Endothelial cell of umbilical vein (primary cell): ENCODE data around the gene C3orf22. TPM values are rescaled to one million over a fixed set of nuclear protein-coding genes. Genes with fewer than 3 reads are reported as not detected.

Experiments
- BruUV-seq: library from RNA; stranded (reverse); fragments of 400-500 nt; replicated peaks from 2 replicates; lab custom pipeline; 2021; lab: Mats Ljungman, UMichigan
- CTCF ChIA-PET: fragments of 300-600, 350-600 bp; sonication (Branson Sonifier 250); formaldehyde crosslinking; loops from one replicate; lab custom pipeline; 2021; ENCODE audit warnings: antibody characterized with exemption, inconsistent platforms; lab: Charles Lee
- POLR2A ChIA-PET: fragments of 300-600, 350-600 bp; sonication (Branson Sonifier 250); formaldehyde crosslinking; loops from one replicate; lab custom pipeline; 2021; ENCODE audit warnings: antibody characterized with exemption, inconsistent platforms; lab: Charles Lee
- DNase-seq: peaks from one replicate; pipeline ENCODE4 v3.0.0-alpha.2; 2011; ENCODE audit warnings: low read depth, low spot score
- FAIRE-seq: peaks from 2 replicates; lab custom pipeline; 2011; peaks lifted over from hg19 to GRCh38; lab: Jason Lieb, UNC
- H2AFZ ChIP-seq: 2 replicates; pipeline ENCODE4 v1.6.0; 2012; ENCODE audit warnings: low read depth, low read length, control low read depth, inconsistent platforms
- H3K27ac ChIP-seq: 2 replicates; pipeline ENCODE4 v1.5.1; 2011; ENCODE audit warnings: low read depth, mild to moderate bottlenecking, control low read depth, low read length, moderate library complexity; ENCODE audit not compliant: insufficient read depth
- H3K27me3 ChIP-seq, 2 experiments: 2 replicates each; pipeline versions ENCODE4 v1.6.0 to v1.6.1; 2011; ENCODE audit warnings: low read length in 2 of 2, mixed read lengths in 1 of 2; ENCODE audit not compliant: control insufficient read depth in 2 of 2, insufficient read depth in 2 of 2
- H3K36me3 ChIP-seq, 2 experiments: 2 replicates in 1 of 2; 3 replicates in 1 of 2; pipeline ENCODE4 v1.5.1; 2011; ENCODE audit warnings: low read length in 2 of 2, mild to moderate bottlenecking in 1 of 2, moderate library complexity in 1 of 2; ENCODE audit not compliant: control insufficient read depth in 2 of 2, insufficient read depth in 2 of 2; ENCODE audit errors: extremely low read depth in 1 of 2
- H3K4me1 ChIP-seq: 3 replicates; pipeline ENCODE4 v1.5.1; 2011; ENCODE audit warnings: mild to moderate bottlenecking, low read length; ENCODE audit not compliant: control insufficient read depth, insufficient read depth; ENCODE audit errors: extremely low read depth
- H3K4me2 ChIP-seq: 2 replicates; pipeline ENCODE4 v1.6.1; 2011; ENCODE audit warnings: low read length, control low read depth, mixed read lengths; ENCODE audit not compliant: insufficient read depth
- H3K4me3 ChIP-seq, 3 experiments: fragments of 200-600 bp in 1 of 3; sonication (generic), shearing (Covaris generic) in 1 of 3; replicated peaks in 1 of 3; 2 replicates each; pipeline ENCODE4 v1.5.1; 2011 to 2016; ENCODE audit warnings: control low read depth in 3 of 3, low read length in 3 of 3, mild to moderate bottlenecking in 2 of 3, inconsistent platforms in 1 of 3, low read depth in 1 of 3, moderate library complexity in 1 of 3; ENCODE audit not compliant: insufficient read depth in 1 of 3
- H3K79me2 ChIP-seq: 2 replicates; pipeline ENCODE4 v1.6.0; 2012; ENCODE audit warnings: low read length, inconsistent platforms; ENCODE audit not compliant: control insufficient read depth, insufficient read depth
- H3K9ac ChIP-seq: replicated peaks from 2 replicates; pipeline ENCODE3; 2011; ENCODE audit warnings: low read length, control low read depth; ENCODE audit not compliant: insufficient read depth; ENCODE audit errors: extremely low read depth
- H3K9me1 ChIP-seq: replicated peaks from 3 replicates; pipeline ENCODE4 v1.6.0; 2011; ENCODE audit warnings: mild to moderate bottlenecking, low read length; ENCODE audit not compliant: control insufficient read depth, insufficient read depth; ENCODE audit errors: extremely low read depth
- H3K9me3 ChIP-seq: replicated peaks from 2 replicates; pipeline ENCODE4 v1.5.1; 2012; ENCODE audit warnings: low read length, inconsistent platforms; ENCODE audit not compliant: control insufficient read depth, insufficient read depth
- H4K20me1 ChIP-seq: replicated peaks from 2 replicates; pipeline ENCODE3; 2011; ENCODE audit warnings: mild to moderate bottlenecking, low read length; ENCODE audit not compliant: control insufficient read depth, insufficient read depth; ENCODE audit errors: extremely low read depth
- EZH2 ChIP-seq: IDR thresholded peaks from 2 replicates; pipeline ENCODE4 v1.6.1; 2012; ENCODE audit warnings: borderline replicate concordance, low read depth, mild to moderate bottlenecking, moderate library complexity, low read length, inconsistent platforms; ENCODE audit not compliant: severe bottlenecking
- FOS ChIP-seq: IDR thresholded peaks from 2 replicates; pipeline ENCODE4 v1.6.1; 2011; ENCODE audit warnings: mild to moderate bottlenecking, low read length, moderate library complexity, borderline replicate concordance; ENCODE audit not compliant: insufficient read depth
- GATA2 ChIP-seq: IDR thresholded peaks from 2 replicates; pipeline ENCODE4 v1.7.0; 2011; ENCODE audit warnings: low read depth, mild to moderate bottlenecking, moderate library complexity, mixed read lengths, low read length; ENCODE audit not compliant: insufficient read length, insufficient read depth
- JUN ChIP-seq: IDR thresholded peaks from 2 replicates; pipeline ENCODE4 v1.6.1; 2011; ENCODE audit warnings: borderline replicate concordance, low read depth; ENCODE audit not compliant: insufficient read length, insufficient read depth
- MYC ChIP-seq: IDR thresholded peaks from one replicate; pipeline ENCODE4 v1.6.1; 2011; ENCODE audit warnings: mild to moderate bottlenecking, low read depth, low read length
- POLR2A ChIP-seq: IDR thresholded peaks from 2 replicates; pipeline ENCODE4 v1.6.1; 2012; ENCODE audit warnings: low read depth, mild to moderate bottlenecking, control low read depth, low read length
- POLR2AphosphoS5 ChIP-seq: IDR thresholded peaks from 2 replicates; pipeline ENCODE4 v1.6.1; 2012; ENCODE audit warnings: low read depth, mild to moderate bottlenecking, control low read depth, low read length, moderate library complexity; ENCODE audit not compliant: insufficient read depth
- dilution Hi-C: fragments of 300-500 bp; cut with MboI; formaldehyde crosslinking; loops from one replicate; pipeline ENCODE4 v1.15.0; 2019; ENCODE audit warnings: low sequenced_read_pairs; ENCODE audit not compliant: extremely low pct_ligation_motif_present
- intact Hi-C: fragments of 100-400 bp; cut with micrococcal nuclease; formaldehyde crosslinking; loops from one replicate; pipeline ENCODE4 v1.10.0; 2022
- polyA plus RNA-seq, 4 experiments: library from polyadenylated mRNA; depleted of rRNA in 3 of 4; stranded (reverse) in 3 of 4; unstranded in 1 of 4; fragments of >200 nt; gene quantifications; 2 replicates each; pipeline versions ENCODE4 v1.2.1 to v1.2.3, GENCODE V29; 2011 to 2012; ENCODE audit warnings: missing spikeins in 1 of 4
- total RNA-seq: library from RNA; stranded (reverse); gene quantifications from 2 replicates; pipeline ENCODE4 v1.2.3, GENCODE V29; 2021
- TF ChIP-seq, protein P1 (sequence below): IDR thresholded peaks from 2 replicates; pipeline ENCODE4 v1.6.1; 2011; ENCODE audit not compliant: insufficient read depth, insufficient read length
- TF ChIP-seq, protein P2 (sequence below), 2 donors: IDR thresholded peaks; 1 replicate in 1 of 2; 2 replicates in 1 of 2; pipeline ENCODE4 v1.5.1; 2011; ENCODE audit warnings: low read length in 2 of 2, mild to moderate bottlenecking in 2 of 2, moderate library complexity in 2 of 2, control low read depth in 1 of 2, inconsistent platforms in 1 of 2, low read depth in 1 of 2; ENCODE audit not compliant: insufficient read depth in 1 of 2; ENCODE audit errors: extremely low read depth in 1 of 2

The C3orf22 gene
- total and polyA plus RNA-seq, 2 donors (not counting 3 experiments of a cell fraction or from before 2014, with no cell fraction given), result not detected

DNA sequence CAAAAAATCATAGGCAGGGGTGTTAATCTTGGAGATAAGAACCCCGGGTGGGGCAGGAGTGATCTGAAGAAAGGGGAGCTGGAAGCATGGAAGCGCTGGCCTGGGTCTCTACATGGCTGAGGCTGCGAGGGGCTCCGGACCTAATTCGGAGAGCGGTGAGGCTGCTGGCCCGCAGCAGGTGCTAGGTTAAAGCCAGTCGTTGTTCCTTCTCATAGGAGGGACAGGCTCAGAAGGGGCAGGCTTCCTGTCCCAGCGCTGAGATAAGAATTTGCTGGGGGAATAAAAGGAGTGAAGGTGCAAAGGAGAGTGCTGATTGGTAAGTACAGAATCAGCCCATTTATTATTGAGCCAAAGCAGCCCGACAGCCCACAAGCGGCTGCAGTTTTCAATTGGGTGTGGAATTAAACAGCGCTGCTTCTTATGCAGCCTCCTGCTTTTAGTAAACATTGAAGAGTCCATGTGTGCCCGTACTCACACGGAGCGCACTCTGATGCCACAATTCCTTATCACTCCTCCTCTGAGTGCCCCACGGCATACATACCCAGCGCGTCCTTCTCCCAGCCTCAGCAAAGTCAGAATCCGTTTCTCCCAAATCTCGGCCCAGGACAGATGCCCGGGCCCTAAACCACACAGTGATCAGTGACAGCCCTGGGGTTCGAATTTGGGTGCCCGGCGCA lies 17.6 kb downstream of the C3orf22 start:
- no peak overlapping the region for H3K27ac ChIP-seq

More for the DNA sequence above, 17.6 kb downstream of the C3orf22 start:
- Histone ChIP-seq H3K4me1 (peaks cover 3% of the 10 kb centered on the region), H3K79me2 (no peaks in the 10 kb centered on the region), H3K9ac (no peak overlapping the region), H3K27me3 (no peaks in the 10 kb centered on the region), H3K9me3 (no peaks in the 10 kb centered on the region), H4K20me1 (no peaks in the 10 kb centered on the region), H3K4me2 (no peak overlapping the region), H3K9me1 (no peaks in the 10 kb centered on the region), H2AFZ (no peak overlapping the region), H3K36me3 (no peaks in the 10 kb centered on the region), H3K4me3 (no peak overlapping the region)
- TF ChIP-seq POLR2A (no peak), POLR2AphosphoS5 (no peak), EZH2 (no peak), MYC (no peak), JUN (no peak), GATA2 (no peak), FOS (no peak)
- TF ChIP-seq, protein P1, sequence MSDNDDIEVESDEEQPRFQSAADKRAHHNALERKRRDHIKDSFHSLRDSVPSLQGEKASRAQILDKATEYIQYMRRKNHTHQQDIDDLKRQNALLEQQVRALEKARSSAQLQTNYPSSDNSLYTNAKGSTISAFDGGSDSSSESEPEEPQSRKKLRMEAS, result no peak
- TF ChIP-seq, protein P2, sequence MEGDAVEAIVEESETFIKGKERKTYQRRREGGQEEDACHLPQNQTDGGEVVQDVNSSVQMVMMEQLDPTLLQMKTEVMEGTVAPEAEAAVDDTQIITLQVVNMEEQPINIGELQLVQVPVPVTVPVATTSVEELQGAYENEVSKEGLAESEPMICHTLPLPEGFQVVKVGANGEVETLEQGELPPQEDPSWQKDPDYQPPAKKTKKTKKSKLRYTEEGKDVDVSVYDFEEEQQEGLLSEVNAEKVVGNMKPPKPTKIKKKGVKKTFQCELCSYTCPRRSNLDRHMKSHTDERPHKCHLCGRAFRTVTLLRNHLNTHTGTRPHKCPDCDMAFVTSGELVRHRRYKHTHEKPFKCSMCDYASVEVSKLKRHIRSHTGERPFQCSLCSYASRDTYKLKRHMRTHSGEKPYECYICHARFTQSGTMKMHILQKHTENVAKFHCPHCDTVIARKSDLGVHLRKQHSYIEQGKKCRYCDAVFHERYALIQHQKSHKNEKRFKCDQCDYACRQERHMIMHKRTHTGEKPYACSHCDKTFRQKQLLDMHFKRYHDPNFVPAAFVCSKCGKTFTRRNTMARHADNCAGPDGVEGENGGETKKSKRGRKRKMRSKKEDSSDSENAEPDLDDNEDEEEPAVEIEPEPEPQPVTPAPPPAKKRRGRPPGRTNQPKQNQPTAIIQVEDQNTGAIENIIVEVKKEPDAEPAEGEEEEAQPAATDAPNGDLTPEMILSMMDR (IDR thresholded peaks at IDR 0.05; ENCODE audit: extremely low read depth in 1 of 2, insufficient read depth in 1 of 2, low read depth in 1 of 2, low read length in 2 of 2), result no peak
- FAIRE-seq, result no peak
- intact Hi-C loops (no loop called here), dilution Hi-C loops (no loop called here)
- POLR2A ChIA-PET, result no interaction called here
- no TSS peak for BruUV-seq
- CTCF ChIA-PET, result no interaction called here
- DNase-seq, result no peak
